ENCODE measurements around the gene STK4.

DNA sequence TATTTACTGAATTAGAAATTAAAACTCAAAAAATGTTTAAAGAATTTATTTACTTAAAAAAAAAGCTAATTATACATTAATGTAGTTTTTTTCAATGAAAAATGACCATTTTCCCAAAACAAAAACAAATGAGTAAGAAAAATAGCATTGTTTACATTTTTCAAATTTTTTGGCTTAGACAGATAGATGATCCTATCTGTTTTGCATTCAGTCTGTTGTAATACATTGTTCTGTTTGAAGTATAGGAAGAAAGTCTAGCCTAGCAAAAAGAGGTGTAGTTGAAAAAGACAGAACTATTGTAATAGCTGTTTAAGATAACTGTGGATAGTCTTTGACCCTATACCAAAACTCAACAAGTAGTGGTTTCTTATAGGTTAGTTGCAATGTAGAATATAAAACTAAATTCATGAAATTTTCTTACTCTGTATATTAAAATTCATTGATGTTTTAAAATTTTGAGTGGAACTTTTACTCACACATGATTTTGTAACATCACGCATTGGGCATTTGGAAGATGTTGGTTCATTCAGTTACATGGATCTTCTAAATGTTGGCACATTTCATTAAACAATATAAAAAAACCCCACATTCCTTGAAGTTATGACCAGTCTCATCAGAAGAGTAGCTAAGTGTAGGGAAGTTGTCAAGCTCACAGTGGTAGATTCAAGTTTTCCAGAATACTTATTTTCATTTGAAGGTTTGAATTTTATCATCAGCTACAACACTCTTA, 72.6 kb downstream of the STK4 start:
- TF ChIP-seq, protein P1, sequence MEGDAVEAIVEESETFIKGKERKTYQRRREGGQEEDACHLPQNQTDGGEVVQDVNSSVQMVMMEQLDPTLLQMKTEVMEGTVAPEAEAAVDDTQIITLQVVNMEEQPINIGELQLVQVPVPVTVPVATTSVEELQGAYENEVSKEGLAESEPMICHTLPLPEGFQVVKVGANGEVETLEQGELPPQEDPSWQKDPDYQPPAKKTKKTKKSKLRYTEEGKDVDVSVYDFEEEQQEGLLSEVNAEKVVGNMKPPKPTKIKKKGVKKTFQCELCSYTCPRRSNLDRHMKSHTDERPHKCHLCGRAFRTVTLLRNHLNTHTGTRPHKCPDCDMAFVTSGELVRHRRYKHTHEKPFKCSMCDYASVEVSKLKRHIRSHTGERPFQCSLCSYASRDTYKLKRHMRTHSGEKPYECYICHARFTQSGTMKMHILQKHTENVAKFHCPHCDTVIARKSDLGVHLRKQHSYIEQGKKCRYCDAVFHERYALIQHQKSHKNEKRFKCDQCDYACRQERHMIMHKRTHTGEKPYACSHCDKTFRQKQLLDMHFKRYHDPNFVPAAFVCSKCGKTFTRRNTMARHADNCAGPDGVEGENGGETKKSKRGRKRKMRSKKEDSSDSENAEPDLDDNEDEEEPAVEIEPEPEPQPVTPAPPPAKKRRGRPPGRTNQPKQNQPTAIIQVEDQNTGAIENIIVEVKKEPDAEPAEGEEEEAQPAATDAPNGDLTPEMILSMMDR (IDR thresholded peaks at IDR 0.05; ENCODE audit: low read depth, low read length) = no peak
- no peak for TF ChIP-seq POLR2A (IDR thresholded peaks at IDR 0.05; ENCODE audit: extremely low read depth, insufficient read length)
- no peak for TF ChIP-seq MYC (IDR thresholded peaks at IDR 0.05; ENCODE audit: low read depth, low read length)

All from NB4 (cell line).